Measurements from ENCODE around the gene ZNF106.

GRCh38 chr15:42367041-42367440, 123.9 kb downstream of the ZNF106 start:
- TF ChIP-seq, protein P1, sequence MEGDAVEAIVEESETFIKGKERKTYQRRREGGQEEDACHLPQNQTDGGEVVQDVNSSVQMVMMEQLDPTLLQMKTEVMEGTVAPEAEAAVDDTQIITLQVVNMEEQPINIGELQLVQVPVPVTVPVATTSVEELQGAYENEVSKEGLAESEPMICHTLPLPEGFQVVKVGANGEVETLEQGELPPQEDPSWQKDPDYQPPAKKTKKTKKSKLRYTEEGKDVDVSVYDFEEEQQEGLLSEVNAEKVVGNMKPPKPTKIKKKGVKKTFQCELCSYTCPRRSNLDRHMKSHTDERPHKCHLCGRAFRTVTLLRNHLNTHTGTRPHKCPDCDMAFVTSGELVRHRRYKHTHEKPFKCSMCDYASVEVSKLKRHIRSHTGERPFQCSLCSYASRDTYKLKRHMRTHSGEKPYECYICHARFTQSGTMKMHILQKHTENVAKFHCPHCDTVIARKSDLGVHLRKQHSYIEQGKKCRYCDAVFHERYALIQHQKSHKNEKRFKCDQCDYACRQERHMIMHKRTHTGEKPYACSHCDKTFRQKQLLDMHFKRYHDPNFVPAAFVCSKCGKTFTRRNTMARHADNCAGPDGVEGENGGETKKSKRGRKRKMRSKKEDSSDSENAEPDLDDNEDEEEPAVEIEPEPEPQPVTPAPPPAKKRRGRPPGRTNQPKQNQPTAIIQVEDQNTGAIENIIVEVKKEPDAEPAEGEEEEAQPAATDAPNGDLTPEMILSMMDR (IDR thresholded peaks at IDR 0.05; ENCODE audit: poor library complexity), result no peak
- TF ChIP-seq EZH2 (IDR thresholded peaks at IDR 0.05; ENCODE audit: borderline replicate concordance) (no peak), EZH2phosphoT487 (IDR thresholded peaks at IDR 0.05; ENCODE audit: low read depth, severe bottlenecking, unreplicated experiment) (no peak)

Data from hepatocyte (in vitro differentiated cells).